Measurements from ENCODE around the gene LENG1.

GRCh38 chr19:54188215-54188871 lies 28.8 kb upstream of the LENG1 start:
- TF ChIP-seq, protein P1, sequence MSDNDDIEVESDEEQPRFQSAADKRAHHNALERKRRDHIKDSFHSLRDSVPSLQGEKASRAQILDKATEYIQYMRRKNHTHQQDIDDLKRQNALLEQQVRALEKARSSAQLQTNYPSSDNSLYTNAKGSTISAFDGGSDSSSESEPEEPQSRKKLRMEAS (IDR thresholded peaks at IDR 0.05; ENCODE audit: low read depth, low read length): no peak
- TF ChIP-seq, protein P2, sequence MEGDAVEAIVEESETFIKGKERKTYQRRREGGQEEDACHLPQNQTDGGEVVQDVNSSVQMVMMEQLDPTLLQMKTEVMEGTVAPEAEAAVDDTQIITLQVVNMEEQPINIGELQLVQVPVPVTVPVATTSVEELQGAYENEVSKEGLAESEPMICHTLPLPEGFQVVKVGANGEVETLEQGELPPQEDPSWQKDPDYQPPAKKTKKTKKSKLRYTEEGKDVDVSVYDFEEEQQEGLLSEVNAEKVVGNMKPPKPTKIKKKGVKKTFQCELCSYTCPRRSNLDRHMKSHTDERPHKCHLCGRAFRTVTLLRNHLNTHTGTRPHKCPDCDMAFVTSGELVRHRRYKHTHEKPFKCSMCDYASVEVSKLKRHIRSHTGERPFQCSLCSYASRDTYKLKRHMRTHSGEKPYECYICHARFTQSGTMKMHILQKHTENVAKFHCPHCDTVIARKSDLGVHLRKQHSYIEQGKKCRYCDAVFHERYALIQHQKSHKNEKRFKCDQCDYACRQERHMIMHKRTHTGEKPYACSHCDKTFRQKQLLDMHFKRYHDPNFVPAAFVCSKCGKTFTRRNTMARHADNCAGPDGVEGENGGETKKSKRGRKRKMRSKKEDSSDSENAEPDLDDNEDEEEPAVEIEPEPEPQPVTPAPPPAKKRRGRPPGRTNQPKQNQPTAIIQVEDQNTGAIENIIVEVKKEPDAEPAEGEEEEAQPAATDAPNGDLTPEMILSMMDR (IDR thresholded peaks at IDR 0.05; ENCODE audit: low read depth, low read length): no peak
- TF ChIP-seq MYC (IDR thresholded peaks at IDR 0.05; ENCODE audit: low read depth, low read length) (0 out of 2 replicates have a peak, but pooled peaks have one; percentile 8), POLR2A (IDR thresholded peaks at IDR 0.05; ENCODE audit: extremely low read depth, insufficient read length) (no peak)
